NCI-H345 treated with DMSO at 0.1 percent for 48 hours (cell line): ENCODE results near the gene CLDN24.

Experiments used
- DNase-seq: peaks from one replicate; lab custom pipeline; 2025; ENCODE audit not compliant: unreplicated experiment; lab: John Stamatoyannopoulos, UW

The CLDN24 gene

GRCh38 chr4:183322326-183322725 is at the start of gene CLDN24:
TSS of gene CLDN24 (minus strand) at chr4:183322426. CDS start at chr4:183322426, 0 bp downstream.
- no peak for DNase-seq

GRCh38 chr4:183370786-183371185 is 48.6 kb upstream of the CLDN24 start:
- DNase-seq = no peak

GRCh38 chr4:183369073-183369472 is 46.8 kb upstream of the CLDN24 start:
- no peak for DNase-seq

GRCh38 chr4:183366206-183366835 is 44.1 kb upstream of the CLDN24 start:
- DNase-seq = no peak

- no peak for DNase-seq
Measured at GRCh38 chr4:183364025-183364424, 41.8 kb upstream of the CLDN24 start.

- no peak for DNase-seq
Measured at GRCh38 chr4:183362916-183363542, 40.8 kb upstream of the CLDN24 start.

- no peak for DNase-seq
Measured at GRCh38 chr4:183362036-183362435, 39.8 kb upstream of the CLDN24 start.

- no peak for DNase-seq
Measured at GRCh38 chr4:183360161-183360919, 38.1 kb upstream of the CLDN24 start.

GRCh38 chr4:183358215-183358755 is 36.1 kb upstream of the CLDN24 start:
- DNase-seq = no peak

- peak; percentile 14 for DNase-seq
Measured at GRCh38 chr4:183356931-183357675, 34.9 kb upstream of the CLDN24 start.

- DNase-seq = no peak
Measured at GRCh38 chr4:183356173-183356830, 34.1 kb upstream of the CLDN24 start.

- no peak for DNase-seq
Measured at GRCh38 chr4:183355405-183355804, 33.2 kb upstream of the CLDN24 start.

GRCh38 chr4:183354219-183354618 is 32.0 kb upstream of the CLDN24 start:
- DNase-seq = peak; percentile 29

GRCh38 chr4:183353557-183353956 is 31.3 kb upstream of the CLDN24 start:
- DNase-seq = no peak

- DNase-seq = no peak
Measured at GRCh38 chr4:183352546-183352945, 30.3 kb upstream of the CLDN24 start.

- DNase-seq = no peak
Measured at GRCh38 chr4:183350317-183351071, 28.3 kb upstream of the CLDN24 start.

GRCh38 chr4:183349673-183350072 is 27.4 kb upstream of the CLDN24 start:
- DNase-seq = no peak

- DNase-seq = no peak
Measured at GRCh38 chr4:183348706-183349659, 26.8 kb upstream of the CLDN24 start.

- DNase-seq = no peak
Measured at GRCh38 chr4:183348136-183348535, 25.9 kb upstream of the CLDN24 start.
